ENCODE data around the gene SLC44A1.

Gene SLC44A1

GRCh38 chr9:105447386-105447813 lies 202.9 kb downstream of the SLC44A1 start:
- TF ChIP-seq SUZ12 (IDR thresholded peaks at IDR 0.05; ENCODE audit: extremely low read depth, insufficient read depth, insufficient read length) (no peak), YY1 (IDR thresholded peaks at IDR 0.05; ENCODE audit: insufficient read depth, insufficient read length) (no peak), ZNF274 (IDR thresholded peaks at IDR 0.05; ENCODE audit: low read depth, low read length) (no peak)
- Histone ChIP-seq H3K9ac (ENCODE audit: insufficient read length, low read depth) (peak overlapping the region; percentile 92), H3K4me1 (ENCODE audit: insufficient read depth, insufficient read length) (no peaks in the 10 kb centered on the region), H3K9me3 (ENCODE audit: insufficient read depth, low read length) (no peaks in the 10 kb centered on the region), H3K36me3 (ENCODE audit: insufficient read depth, insufficient read length, low read length) (no peaks in the 10 kb centered on the region), H3K4me3 (ENCODE audit: insufficient read length, low read depth) (peak overlapping the region; percentile 78), H3K27me3 (ENCODE audit: insufficient read depth, insufficient read length) (no peaks in the 10 kb centered on the region)
- DNase-seq (ENCODE audit: low read depth, low spot score): no peak

GRCh38 chr9:105447814-105448812 lies 203.7 kb downstream of the SLC44A1 start, which contains the start of gene FSD1L:
Gene FSD1L (plus strand): TSS chr9:105448034. CDS start chr9:105448221, 187 bp downstream.
- Histone ChIP-seq H3K36me3 (ENCODE audit: insufficient read depth, insufficient read length, low read length) (no peaks in the 10 kb centered on the region), H3K9ac (ENCODE audit: insufficient read length, low read depth) (peak within 1 kb of the TSS; percentile 92), H3K4me1 (ENCODE audit: insufficient read depth, insufficient read length) (no peaks in the 10 kb centered on the region), H3K9me3 (ENCODE audit: insufficient read depth, low read length) (no peaks in the 10 kb centered on the region), H3K4me3 (ENCODE audit: insufficient read length, low read depth) (peak within 1 kb of the TSS; percentile 78), H3K27me3 (ENCODE audit: insufficient read depth, insufficient read length) (no peaks in the 10 kb centered on the region)
- peak; percentile 86 for DNase-seq (ENCODE audit: low read depth, low spot score)
- TF ChIP-seq YY1 (IDR thresholded peaks at IDR 0.05; ENCODE audit: insufficient read depth, insufficient read length): no peak
- no peak for TF ChIP-seq SUZ12 (IDR thresholded peaks at IDR 0.05; ENCODE audit: extremely low read depth, insufficient read depth, insufficient read length)
- TF ChIP-seq ZNF274 (IDR thresholded peaks at IDR 0.05; ENCODE audit: low read depth, low read length): no peak

DNA sequence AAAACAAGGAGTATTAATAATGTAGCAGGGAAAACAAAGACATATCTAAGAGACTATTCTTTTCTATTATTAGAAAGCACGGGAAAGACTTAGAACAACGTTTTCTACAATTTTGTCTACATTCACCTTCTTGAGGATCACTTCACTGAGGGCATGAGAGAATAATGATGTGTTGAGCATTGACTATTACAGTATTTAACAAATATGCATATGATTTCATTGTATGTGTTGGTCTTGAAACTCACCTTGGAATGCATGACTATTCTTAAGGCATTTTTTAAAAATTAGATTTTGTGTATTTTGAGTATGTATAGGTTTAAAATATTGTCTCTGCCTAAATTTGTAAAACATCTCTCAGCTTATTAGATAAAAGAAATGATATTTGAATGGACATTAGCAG lies 204.6 kb downstream of the SLC44A1 start:
- H3K9ac ChIP-seq (ENCODE audit: insufficient read length, low read depth): peak overlapping the region; percentile 92

GRCh38 chr9:105452185-105452584 lies 207.7 kb downstream of the SLC44A1 start:
- no peak for DNase-seq (ENCODE audit: low read depth, low spot score)
- Histone ChIP-seq H3K4me3 (ENCODE audit: insufficient read length, low read depth) (no peak overlapping the region), H3K4me1 (ENCODE audit: insufficient read depth, insufficient read length) (no peaks in the 10 kb centered on the region), H3K27me3 (ENCODE audit: insufficient read depth, insufficient read length) (no peaks in the 10 kb centered on the region), H3K36me3 (ENCODE audit: insufficient read depth, insufficient read length, low read length) (peaks cover under 1% of the 10 kb centered on the region), H3K9ac (ENCODE audit: insufficient read length, low read depth) (no peak overlapping the region), H3K9me3 (ENCODE audit: insufficient read depth, low read length) (peaks cover 16% of the 10 kb centered on the region)
- TF ChIP-seq YY1 (IDR thresholded peaks at IDR 0.05; ENCODE audit: insufficient read depth, insufficient read length): no peak
- TF ChIP-seq ZNF274 (IDR thresholded peaks at IDR 0.05; ENCODE audit: low read depth, low read length): no peak
- no peak for TF ChIP-seq SUZ12 (IDR thresholded peaks at IDR 0.05; ENCODE audit: extremely low read depth, insufficient read depth, insufficient read length)

More for the DNA sequence above, 204.6 kb downstream of the SLC44A1 start:
- Histone ChIP-seq H3K9me3 (ENCODE audit: insufficient read depth, low read length) (no peaks in the 10 kb centered on the region), H3K27me3 (ENCODE audit: insufficient read depth, insufficient read length) (no peaks in the 10 kb centered on the region), H3K36me3 (ENCODE audit: insufficient read depth, insufficient read length, low read length) (no peaks in the 10 kb centered on the region), H3K4me3 (ENCODE audit: insufficient read length, low read depth) (peak overlapping the region; percentile 78), H3K4me1 (ENCODE audit: insufficient read depth, insufficient read length) (no peaks in the 10 kb centered on the region)
- no peak for DNase-seq (ENCODE audit: low read depth, low spot score)
- TF ChIP-seq SUZ12 (IDR thresholded peaks at IDR 0.05; ENCODE audit: extremely low read depth, insufficient read depth, insufficient read length) (no peak), ZNF274 (IDR thresholded peaks at IDR 0.05; ENCODE audit: low read depth, low read length) (no peak), YY1 (IDR thresholded peaks at IDR 0.05; ENCODE audit: insufficient read depth, insufficient read length) (no peak)

DNA sequence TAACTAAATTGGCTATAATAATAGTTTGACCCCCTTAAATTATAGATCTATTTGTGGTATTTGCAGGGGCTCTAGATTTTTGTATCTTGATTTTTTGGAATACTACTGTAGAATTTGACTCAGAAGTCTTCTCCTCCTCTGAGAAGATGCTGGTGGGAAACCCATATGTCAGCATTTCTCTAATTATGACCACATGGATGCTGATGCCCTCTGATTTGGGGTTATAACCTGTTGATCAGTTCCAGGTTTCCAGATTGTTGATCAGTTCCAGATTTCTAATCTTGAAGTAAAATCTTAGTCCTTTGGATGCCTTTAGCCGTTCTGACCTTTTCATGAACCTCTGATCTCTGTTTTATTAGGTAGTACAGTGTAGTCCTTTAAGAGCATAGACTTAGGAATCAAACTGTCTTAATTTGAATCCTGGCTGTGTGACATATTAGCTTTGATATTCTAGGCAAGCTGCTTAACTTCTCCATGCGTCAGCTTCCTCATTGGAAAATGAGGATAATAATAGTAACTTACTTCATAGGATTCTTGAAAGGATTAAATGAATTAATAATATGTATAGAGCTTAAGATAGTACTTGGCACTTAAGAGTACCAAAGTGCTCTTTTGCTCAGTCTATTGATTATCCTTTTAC lies 211.5 kb downstream of the SLC44A1 start:
- no peak overlapping the region for H3K9ac ChIP-seq (ENCODE audit: insufficient read length, low read depth)
- H3K4me1 ChIP-seq (ENCODE audit: insufficient read depth, insufficient read length): no peaks in the 10 kb centered on the region
- TF ChIP-seq YY1 (IDR thresholded peaks at IDR 0.05; ENCODE audit: insufficient read depth, insufficient read length) (no peak), ZNF274 (IDR thresholded peaks at IDR 0.05; ENCODE audit: low read depth, low read length) (no peak), SUZ12 (IDR thresholded peaks at IDR 0.05; ENCODE audit: extremely low read depth, insufficient read depth, insufficient read length) (no peak)

DNA sequence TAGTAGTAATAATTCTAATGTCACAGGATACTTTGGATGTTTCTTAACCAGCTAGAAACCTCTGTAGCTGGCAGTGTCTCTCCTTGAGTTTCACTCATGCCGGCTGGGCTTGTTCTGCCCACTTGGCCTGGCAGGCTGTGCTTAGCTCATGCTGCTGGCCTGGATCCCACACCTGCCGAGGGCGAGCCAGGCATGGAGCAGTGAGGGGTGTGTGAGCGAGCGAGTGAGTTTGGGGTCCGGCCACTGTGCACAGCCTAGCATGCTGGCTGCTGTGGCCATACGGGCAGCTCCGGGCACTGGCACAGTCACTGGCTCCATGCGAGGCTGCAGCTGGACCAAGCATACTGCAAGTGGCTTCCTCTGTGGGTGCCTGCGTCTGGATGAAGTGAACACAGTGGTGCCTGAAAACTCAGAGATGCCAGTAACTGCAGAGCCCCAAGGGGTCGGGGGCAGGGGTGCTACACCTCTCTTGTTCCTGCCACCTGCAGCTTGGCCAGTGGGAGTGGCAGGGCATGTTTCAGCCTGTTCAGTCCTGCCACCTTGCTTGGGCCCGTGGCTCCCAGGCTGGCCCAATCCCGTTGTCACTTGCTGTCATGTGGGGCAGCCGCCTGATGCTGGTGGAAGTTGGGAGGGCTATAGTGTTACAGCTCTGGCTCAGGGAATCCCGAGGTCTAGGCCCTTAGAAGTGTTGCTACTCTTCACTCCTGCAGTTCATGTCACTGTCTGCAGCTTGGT lies 213.3 kb downstream of the SLC44A1 start:
- peaks cover 31% of the 10 kb centered on the region for H3K9me3 ChIP-seq (ENCODE audit: insufficient read depth, low read length)
- H3K4me3 ChIP-seq (ENCODE audit: insufficient read length, low read depth): no peak overlapping the region
- no peak overlapping the region for H3K9ac ChIP-seq (ENCODE audit: insufficient read length, low read depth)
- no peaks in the 10 kb centered on the region for H3K4me1 ChIP-seq (ENCODE audit: insufficient read depth, insufficient read length)
- peaks cover 20% of the 10 kb centered on the region for H3K36me3 ChIP-seq (ENCODE audit: insufficient read depth, insufficient read length, low read length)
- no peak for TF ChIP-seq SUZ12 (IDR thresholded peaks at IDR 0.05; ENCODE audit: extremely low read depth, insufficient read depth, insufficient read length)
- no peak for TF ChIP-seq YY1 (IDR thresholded peaks at IDR 0.05; ENCODE audit: insufficient read depth, insufficient read length)
- TF ChIP-seq ZNF274 (IDR thresholded peaks at IDR 0.05; ENCODE audit: low read depth, low read length): no peak
- no peaks in the 10 kb centered on the region for H3K27me3 ChIP-seq (ENCODE audit: insufficient read depth, insufficient read length)
- no peak for DNase-seq (ENCODE audit: low read depth, low spot score)

More for the DNA sequence above, 211.5 kb downstream of the SLC44A1 start:
- Histone ChIP-seq H3K4me3 (ENCODE audit: insufficient read length, low read depth) (no peak overlapping the region), H3K36me3 (ENCODE audit: insufficient read depth, insufficient read length, low read length) (peaks cover 14% of the 10 kb centered on the region), H3K27me3 (ENCODE audit: insufficient read depth, insufficient read length) (no peaks in the 10 kb centered on the region), H3K9me3 (ENCODE audit: insufficient read depth, low read length) (peaks cover 31% of the 10 kb centered on the region)
- no peak for DNase-seq (ENCODE audit: low read depth, low spot score)
